GM23338 (cell line): ENCODE data around the gene MCUB. TPM values are rescaled to one million over a fixed set of nuclear protein-coding genes. Genes with fewer than 3 reads are reported as not detected.

Experiments
- ATAC-seq: fragments of 200-7000 bp; cut with Tn5 transposase; 3 replicates; pipeline ENCODE4 v1.9.1; 2020
- DNase-seq: peaks from one replicate; pipeline ENCODE4 v3.0.0-alpha.2; 2015; ENCODE audit warnings: low spot score
- H2AFZ ChIP-seq: fragments of 200-600 bp; sonication (generic); 2 replicates; pipeline ENCODE4 v1.8.0; 2016; ENCODE audit warnings: antibody characterized with exemption, mild to moderate bottlenecking, moderate library complexity
- H3F3A ChIP-seq: fragments of 200-600 bp; sonication (generic); replicated peaks from 2 replicates; pipeline ENCODE4 v1.8.0; 2017; ENCODE audit warnings: antibody characterized with exemption, mixed run types, low read depth
- H3K27ac ChIP-seq: fragments of 200-600 bp; sonication (generic); 2 replicates; pipeline ENCODE4 v1.6.1; 2016; ENCODE audit warnings: low read depth
- H3K27me3 ChIP-seq: fragments of 200-600 bp; sonication (generic); 2 replicates; pipeline ENCODE4 v1.8.0; 2016; ENCODE audit warnings: mild to moderate bottlenecking, mixed run types, moderate library complexity; ENCODE audit not compliant: insufficient read depth
- H3K36me3 ChIP-seq: fragments of 200-600 bp; sonication (generic); 2 replicates; pipeline ENCODE4 v1.8.0; 2016; ENCODE audit warnings: mild to moderate bottlenecking; ENCODE audit not compliant: insufficient read depth
- H3K4me1 ChIP-seq: fragments of 200-600 bp; sonication (generic); 2 replicates; pipeline ENCODE4 v1.8.0; 2016; ENCODE audit warnings: mild to moderate bottlenecking, moderate library complexity; ENCODE audit not compliant: insufficient read depth
- H3K4me2 ChIP-seq: fragments of 200-600 bp; sonication (generic); 2 replicates; pipeline ENCODE4 v1.7.1; 2017; ENCODE audit warnings: mixed run types
- H3K4me3 ChIP-seq: fragments of 200-600 bp; sonication (generic); 2 replicates; pipeline ENCODE4 v1.6.1; 2016; ENCODE audit warnings: mixed run types
- H3K79me2 ChIP-seq: fragments of 200-600 bp; sonication (generic); replicated peaks from 2 replicates; pipeline ENCODE4 v1.8.0; 2017; ENCODE audit warnings: mild to moderate bottlenecking; ENCODE audit not compliant: insufficient read depth
- H3K9me2 ChIP-seq: fragments of 200-600 bp; sonication (generic); 2 replicates; pipeline ENCODE4 v1.8.0; 2017; ENCODE audit not compliant: insufficient read depth
- H4K20me1 ChIP-seq: fragments of 200-600 bp; sonication (generic); replicated peaks from 2 replicates; pipeline ENCODE4 v1.8.0; 2017; ENCODE audit warnings: mild to moderate bottlenecking; ENCODE audit not compliant: insufficient read depth
- H3K27ac Mint-ChIP-seq: 2 replicates; pipeline ENCODE4 v1.8.0; 2020; ENCODE audit warnings: inconsistent platforms, mild to moderate bottlenecking, moderate library complexity, mixed read lengths
- H3K27me3 Mint-ChIP-seq: 3 replicates; pipeline ENCODE4 v1.8.0; 2022; ENCODE audit warnings: low read depth, mild to moderate bottlenecking, moderate library complexity, mixed read lengths, inconsistent platforms; ENCODE audit not compliant: insufficient read depth, poor library complexity
- H3K36me3 Mint-ChIP-seq: 3 replicates; pipeline ENCODE4 v1.8.0; 2021; ENCODE audit warnings: low read depth, mild to moderate bottlenecking, inconsistent platforms, moderate library complexity, mixed read lengths
- H3K4me1 Mint-ChIP-seq: 3 replicates; pipeline ENCODE4 v1.8.0; 2020; ENCODE audit warnings: mild to moderate bottlenecking, inconsistent platforms, mixed read lengths
- H3K4me3 Mint-ChIP-seq: 3 replicates; pipeline ENCODE4 v1.8.0; 2021; ENCODE audit warnings: moderate library complexity, mild to moderate bottlenecking, inconsistent platforms, mixed read lengths
- H3K9me3 Mint-ChIP-seq: 3 replicates; pipeline ENCODE4 v1.8.0; 2020; ENCODE audit warnings: moderate library complexity, mild to moderate bottlenecking, inconsistent platforms, mixed read lengths
- CREB1 ChIP-seq: fragments of 250-450 bp; sonication (Bioruptor Pico); IDR thresholded peaks from 2 replicates; pipeline ENCODE4 v1.5.0; 2020; ENCODE audit warnings: low read depth, mild to moderate bottlenecking, moderate library complexity
- ETS1 ChIP-seq: IDR thresholded peaks from 2 replicates; pipeline ENCODE4 v1.6.1; 2016; ENCODE audit warnings: antibody characterized with exemption
- EZH2 ChIP-seq: fragments of 200-600 bp; sonication (generic); IDR thresholded peaks from one replicate; pipeline ENCODE4 v1.8.0; 2017; ENCODE audit warnings: antibody characterized with exemption, mild to moderate bottlenecking, low read depth; ENCODE audit not compliant: unreplicated experiment
- EZH2phosphoT487 ChIP-seq: fragments of 200-600 bp; sonication (generic); IDR thresholded peaks from one replicate; pipeline ENCODE4 v1.8.1; 2018; ENCODE audit warnings: antibody characterized with exemption; ENCODE audit not compliant: unreplicated experiment
- JUNB ChIP-seq: IDR thresholded peaks from one replicate; pipeline ENCODE4 v1.6.1; 2016; ENCODE audit warnings: antibody characterized with exemption; ENCODE audit not compliant: unreplicated experiment
- NANOG ChIP-seq: IDR thresholded peaks from 2 replicates; pipeline ENCODE4 v1.6.1; 2016; ENCODE audit warnings: antibody characterized with exemption, borderline replicate concordance
- ZNF114 ChIP-seq: fragments of 250-450 bp; sonication (Bioruptor Pico); IDR thresholded peaks from 2 replicates; pipeline ENCODE4 v1.5.0; 2020; ENCODE audit warnings: mild to moderate bottlenecking, moderate library complexity
- ZNF331 ChIP-seq: fragments of 250-450 bp; sonication (Bioruptor Pico); IDR thresholded peaks from 2 replicates; pipeline ENCODE4 v1.5.0; 2020; ENCODE audit warnings: low read depth, mild to moderate bottlenecking, moderate library complexity
- polyA plus RNA-seq: library from polyadenylated mRNA; unstranded; fragments of >200 nt; fragmentation: Nextera tagmentation; extraction: Ambion mirVana; gene quantifications from 2 replicates; pipeline ENCODE4 v1.2.1, GENCODE V29; 2016
- total RNA-seq: library from RNA; depleted of rRNA; stranded (reverse); fragments of >200 nt; shearing (Covaris generic); gene quantifications from 2 replicates; pipeline ENCODE4 v1.2.3, GENCODE V29; 2014
- TF ChIP-seq, protein P1 (sequence below), 2 experiments: fragments of 200-600 bp in 1 of 2; sonication (generic) in 1 of 2; conservative IDR thresholded peaks; 2 replicates each; pipeline versions ENCODE4 v1.5.1 to v1.6.1; 2016 to 2017; ENCODE audit warnings: antibody characterized with exemption in 2 of 2, low read depth in 2 of 2, mild to moderate bottlenecking in 2 of 2, moderate library complexity in 1 of 2
- TF ChIP-seq, protein P2 (sequence below): fragments of 250-450 bp; sonication (Bioruptor Pico); IDR thresholded peaks from 2 replicates; pipeline ENCODE4 v1.5.0; 2020; ENCODE audit warnings: mild to moderate bottlenecking, moderate library complexity

MCUB gene
- total and polyA plus RNA-seq, 2 experiments from 2014 or later, result 21.7 to 97.9 TPM

GRCh38 chr4:109614466-109614865 is 54.4 kb downstream of the MCUB start:
- Histone ChIP-seq H3K9me2 (no peaks in the 10 kb centered on the region), H3F3A (no peaks in the 10 kb centered on the region), H4K20me1 (no peaks in the 10 kb centered on the region), H3K79me2 (no peaks in the 10 kb centered on the region; the same call in 1 of the 2 replicates), H3K4me3 (no peak overlapping the region), H3K36me3 (no peaks in the 10 kb centered on the region), H3K27ac (no peak overlapping the region), H3K4me1 (peaks cover 16% of the 10 kb centered on the region), H3K27me3 (no peaks in the 10 kb centered on the region), H2AFZ (no peak overlapping the region), H3K4me2 (no peak overlapping the region)
- ATAC-seq, result no peak
- no peak for DNase-seq
- no peak overlapping the region for H3K4me3 Mint-ChIP-seq
- H3K27me3 Mint-ChIP-seq, result peaks cover 3% of the 10 kb centered on the region
- no peaks in the 10 kb centered on the region for H3K36me3 Mint-ChIP-seq
- no peak overlapping the region for H3K27ac Mint-ChIP-seq
- no peaks in the 10 kb centered on the region for H3K9me3 Mint-ChIP-seq
- TF ChIP-seq ZNF114 (CRISPR knock-in tag) (no peak), EZH2 (no peak), ETS1 (no peak), NANOG (no peak), CREB1 (no peak)
- TF ChIP-seq, protein P1, sequence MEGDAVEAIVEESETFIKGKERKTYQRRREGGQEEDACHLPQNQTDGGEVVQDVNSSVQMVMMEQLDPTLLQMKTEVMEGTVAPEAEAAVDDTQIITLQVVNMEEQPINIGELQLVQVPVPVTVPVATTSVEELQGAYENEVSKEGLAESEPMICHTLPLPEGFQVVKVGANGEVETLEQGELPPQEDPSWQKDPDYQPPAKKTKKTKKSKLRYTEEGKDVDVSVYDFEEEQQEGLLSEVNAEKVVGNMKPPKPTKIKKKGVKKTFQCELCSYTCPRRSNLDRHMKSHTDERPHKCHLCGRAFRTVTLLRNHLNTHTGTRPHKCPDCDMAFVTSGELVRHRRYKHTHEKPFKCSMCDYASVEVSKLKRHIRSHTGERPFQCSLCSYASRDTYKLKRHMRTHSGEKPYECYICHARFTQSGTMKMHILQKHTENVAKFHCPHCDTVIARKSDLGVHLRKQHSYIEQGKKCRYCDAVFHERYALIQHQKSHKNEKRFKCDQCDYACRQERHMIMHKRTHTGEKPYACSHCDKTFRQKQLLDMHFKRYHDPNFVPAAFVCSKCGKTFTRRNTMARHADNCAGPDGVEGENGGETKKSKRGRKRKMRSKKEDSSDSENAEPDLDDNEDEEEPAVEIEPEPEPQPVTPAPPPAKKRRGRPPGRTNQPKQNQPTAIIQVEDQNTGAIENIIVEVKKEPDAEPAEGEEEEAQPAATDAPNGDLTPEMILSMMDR (conservative IDR thresholded peaks at IDR 0.05; ENCODE audit: low read depth in 2 of 2), result no peak
- peaks cover 11% of the 10 kb centered on the region for H3K4me1 Mint-ChIP-seq

DNA sequence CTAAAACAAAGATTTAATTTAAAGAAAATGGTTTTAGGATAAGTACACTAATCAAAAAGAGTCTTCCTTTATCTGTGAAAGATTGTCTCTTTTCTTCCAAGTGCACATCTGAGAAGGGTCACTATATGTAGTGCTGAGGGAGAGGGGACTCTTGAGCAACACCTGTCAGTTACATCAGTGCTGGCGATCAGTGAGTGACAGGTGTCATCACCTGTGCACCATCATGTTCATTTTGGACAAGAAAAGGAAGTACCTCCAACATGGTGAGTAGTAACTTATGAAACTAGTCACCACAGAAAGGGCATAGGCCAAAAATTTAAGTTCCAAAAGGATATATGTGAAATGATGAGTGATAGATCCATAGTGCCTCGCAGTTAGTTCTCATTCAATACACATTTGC is 55.7 kb downstream of the MCUB start:
- Histone ChIP-seq H4K20me1 (no peaks in the 10 kb centered on the region), H3K9me2 (no peaks in the 10 kb centered on the region), H3K27ac (no peak overlapping the region), H2AFZ (no peak overlapping the region), H3F3A (no peaks in the 10 kb centered on the region), H3K4me2 (no peak overlapping the region), H3K4me1 (peaks cover 16% of the 10 kb centered on the region), H3K36me3 (no peaks in the 10 kb centered on the region), H3K79me2 (no peaks in the 10 kb centered on the region; the same call in 1 of the 2 replicates), H3K4me3 (no peak overlapping the region), H3K27me3 (no peaks in the 10 kb centered on the region)
- no peak for DNase-seq
- Mint-ChIP-seq H3K27me3 (peaks cover 3% of the 10 kb centered on the region), H3K4me1 (peaks cover 11% of the 10 kb centered on the region), H3K27ac (no peak overlapping the region), H3K4me3 (no peak overlapping the region), H3K9me3 (no peaks in the 10 kb centered on the region), H3K36me3 (no peaks in the 10 kb centered on the region)
- no peak for ATAC-seq
- TF ChIP-seq JUNB (no peak), NANOG (no peak), EZH2phosphoT487 (no peak), ZNF331 (CRISPR knock-in tag) (no peak), ZNF114 (CRISPR knock-in tag) (no peak)
- TF ChIP-seq, protein P2, sequence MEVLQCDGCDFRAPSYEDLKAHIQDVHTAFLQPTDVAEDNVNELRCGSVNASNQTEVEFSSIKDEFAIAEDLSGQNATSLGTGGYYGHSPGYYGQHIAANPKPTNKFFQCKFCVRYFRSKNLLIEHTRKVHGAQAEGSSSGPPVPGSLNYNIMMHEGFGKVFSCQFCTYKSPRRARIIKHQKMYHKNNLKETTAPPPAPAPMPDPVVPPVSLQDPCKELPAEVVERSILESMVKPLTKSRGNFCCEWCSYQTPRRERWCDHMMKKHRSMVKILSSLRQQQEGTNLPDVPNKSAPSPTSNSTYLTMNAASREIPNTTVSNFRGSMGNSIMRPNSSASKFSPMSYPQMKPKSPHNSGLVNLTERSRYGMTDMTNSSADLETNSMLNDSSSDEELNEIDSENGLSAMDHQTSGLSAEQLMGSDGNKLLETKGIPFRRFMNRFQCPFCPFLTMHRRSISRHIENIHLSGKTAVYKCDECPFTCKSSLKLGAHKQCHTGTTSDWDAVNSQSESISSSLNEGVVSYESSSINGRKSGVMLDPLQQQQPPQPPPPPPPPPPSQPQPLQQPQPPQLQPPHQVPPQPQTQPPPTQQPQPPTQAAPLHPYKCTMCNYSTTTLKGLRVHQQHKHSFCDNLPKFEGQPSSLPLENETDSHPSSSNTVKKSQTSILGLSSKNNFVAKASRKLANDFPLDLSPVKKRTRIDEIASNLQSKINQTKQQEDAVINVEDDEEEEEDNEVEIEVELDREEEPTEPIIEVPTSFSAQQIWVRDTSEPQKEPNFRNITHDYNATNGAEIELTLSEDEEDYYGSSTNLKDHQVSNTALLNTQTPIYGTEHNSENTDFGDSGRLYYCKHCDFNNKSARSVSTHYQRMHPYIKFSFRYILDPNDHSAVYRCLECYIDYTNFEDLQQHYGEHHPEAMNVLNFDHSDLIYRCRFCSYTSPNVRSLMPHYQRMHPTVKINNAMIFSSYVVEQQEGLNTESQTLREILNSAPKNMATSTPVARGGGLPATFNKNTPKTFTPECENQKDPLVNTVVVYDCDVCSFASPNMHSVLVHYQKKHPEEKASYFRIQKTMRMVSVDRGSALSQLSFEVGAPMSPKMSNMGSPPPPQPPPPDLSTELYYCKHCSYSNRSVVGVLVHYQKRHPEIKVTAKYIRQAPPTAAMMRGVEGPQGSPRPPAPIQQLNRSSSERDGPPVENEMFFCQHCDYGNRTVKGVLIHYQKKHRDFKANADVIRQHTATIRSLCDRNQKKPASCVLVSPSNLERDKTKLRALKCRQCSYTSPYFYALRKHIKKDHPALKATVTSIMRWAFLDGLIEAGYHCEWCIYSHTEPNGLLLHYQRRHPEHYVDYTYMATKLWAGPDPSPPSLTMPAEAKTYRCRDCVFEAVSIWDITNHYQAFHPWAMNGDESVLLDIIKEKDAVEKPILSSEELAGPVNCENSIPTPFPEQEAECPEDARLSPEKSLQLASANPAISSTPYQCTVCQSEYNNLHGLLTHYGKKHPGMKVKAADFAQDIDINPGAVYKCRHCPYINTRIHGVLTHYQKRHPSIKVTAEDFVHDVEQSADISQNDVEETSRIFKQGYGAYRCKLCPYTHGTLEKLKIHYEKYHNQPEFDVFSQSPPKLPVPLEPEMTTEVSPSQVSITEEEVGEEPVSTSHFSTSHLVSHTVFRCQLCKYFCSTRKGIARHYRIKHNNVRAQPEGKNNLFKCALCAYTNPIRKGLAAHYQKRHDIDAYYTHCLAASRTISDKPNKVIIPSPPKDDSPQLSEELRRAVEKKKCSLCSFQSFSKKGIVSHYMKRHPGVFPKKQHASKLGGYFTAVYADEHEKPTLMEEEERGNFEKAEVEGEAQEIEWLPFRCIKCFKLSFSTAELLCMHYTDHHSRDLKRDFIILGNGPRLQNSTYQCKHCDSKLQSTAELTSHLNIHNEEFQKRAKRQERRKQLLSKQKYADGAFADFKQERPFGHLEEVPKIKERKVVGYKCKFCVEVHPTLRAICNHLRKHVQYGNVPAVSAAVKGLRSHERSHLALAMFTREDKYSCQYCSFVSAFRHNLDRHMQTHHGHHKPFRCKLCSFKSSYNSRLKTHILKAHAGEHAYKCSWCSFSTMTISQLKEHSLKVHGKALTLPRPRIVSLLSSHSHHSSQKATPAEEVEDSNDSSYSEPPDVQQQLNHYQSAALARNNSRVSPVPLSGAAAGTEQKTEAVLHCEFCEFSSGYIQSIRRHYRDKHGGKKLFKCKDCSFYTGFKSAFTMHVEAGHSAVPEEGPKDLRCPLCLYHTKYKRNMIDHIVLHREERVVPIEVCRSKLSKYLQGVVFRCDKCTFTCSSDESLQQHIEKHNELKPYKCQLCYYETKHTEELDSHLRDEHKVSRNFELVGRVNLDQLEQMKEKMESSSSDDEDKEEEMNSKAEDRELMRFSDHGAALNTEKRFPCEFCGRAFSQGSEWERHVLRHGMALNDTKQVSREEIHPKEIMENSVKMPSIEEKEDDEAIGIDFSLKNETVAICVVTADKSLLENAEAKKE, result no peak
